Activated CD4-positive, CD25-positive, alpha-beta regulatory T cell treated with anti-CD3 and anti-CD28 coated beads, Interleukin-2, amount 50 U/mL, for 16 hours (primary cell): ENCODE data around the gene EBF3.

ENCODE experiments used
- DNase-seq: peaks from one replicate; pipeline ENCODE4 v3.0.0-alpha.2; 2020; ENCODE audit warnings: low read depth, low spot score

EBF3 gene

GRCh38 chr10:129963641-129964501 is at the start of gene EBF3:
Gene EBF3 (minus strand): TSS chr10:129964274. CDS start chr10:129963768, 506 bp downstream.
- DNase-seq, result no peak

- DNase-seq, result no peak
Measured at GRCh38 chr10:130013335-130014262, 49.5 kb upstream of the EBF3 start.

- DNase-seq, result no peak
Measured at GRCh38 chr10:130012129-130012528, 48.1 kb upstream of the EBF3 start.

- no peak for DNase-seq
Measured at GRCh38 chr10:130010653-130011052, 46.6 kb upstream of the EBF3 start.

GRCh38 chr10:130009228-130009627 is 45.2 kb upstream of the EBF3 start:
- no peak for DNase-seq

- DNase-seq, result no peak
Measured at GRCh38 chr10:130003787-130004613, 39.9 kb upstream of the EBF3 start.

- no peak for DNase-seq
Measured at GRCh38 chr10:130003166-130003565, 39.1 kb upstream of the EBF3 start.

- DNase-seq, result no peak
Measured at GRCh38 chr10:130002606-130003005, 38.5 kb upstream of the EBF3 start.

GRCh38 chr10:130000918-130001317 is 36.8 kb upstream of the EBF3 start:
- no peak for DNase-seq

- DNase-seq, result no peak
Measured at GRCh38 chr10:129999140-129999539, 35.1 kb upstream of the EBF3 start.

GRCh38 chr10:129993621-129994020 is 29.5 kb upstream of the EBF3 start:
- no peak for DNase-seq

- no peak for DNase-seq
Measured at GRCh38 chr10:129992356-129992755, 28.3 kb upstream of the EBF3 start.

GRCh38 chr10:129982825-129983224 is 18.8 kb upstream of the EBF3 start:
- DNase-seq, result no peak

- DNase-seq, result no peak
Measured at GRCh38 chr10:129978980-129979379, 14.9 kb upstream of the EBF3 start.

- DNase-seq, result no peak
Measured at GRCh38 chr10:129978322-129978721, 14.2 kb upstream of the EBF3 start.

GRCh38 chr10:129977794-129978193 is 13.7 kb upstream of the EBF3 start:
- DNase-seq, result no peak

GRCh38 chr10:129973674-129974059 is 9.6 kb upstream of the EBF3 start:
- DNase-seq, result no peak

- no peak for DNase-seq
Measured at GRCh38 chr10:129972966-129973673, 9.0 kb upstream of the EBF3 start.

- DNase-seq, result no peak
Measured at GRCh38 chr10:129972145-129972965, 8.3 kb upstream of the EBF3 start.
